HCT116 (cell line): ENCODE data around the gene HOXB3. TPM values are rescaled to one million over a fixed set of nuclear protein-coding genes. Genes with fewer than 3 reads are reported as not detected.

ENCODE experiments used
- ATAC-seq: fragments of 200-7000 bp; cut with Tn5 transposase; 2 replicates; pipeline ENCODE4 v1.9.1; 2020; ENCODE audit warnings: mild to moderate bottlenecking, moderate library complexity
- BruUV-seq: library from RNA; stranded (reverse); fragments of 400-500 nt; replicated peaks from 2 replicates; lab custom pipeline; 2021; lab: Mats Ljungman, UMichigan
- CTCF ChIA-PET: fragments of 300-600 bp; sonication (Branson Sonifier 250); formaldehyde crosslinking; loops from one replicate; lab custom pipeline; 2021; ENCODE audit warnings: antibody characterized with exemption; lab: Charles Lee
- POLR2A ChIA-PET: fragments of 300-600, 350-600 bp; sonication (Branson Sonifier 250); formaldehyde crosslinking; loops from one replicate; lab custom pipeline; 2021; ENCODE audit warnings: antibody characterized with exemption; lab: Charles Lee
- RAD21 ChIA-PET, 2 experiments: fragments of 300-600 bp; sonication (Branson Sonifier 250); formaldehyde crosslinking; loops; one replicate each; lab custom pipeline; 2023; ENCODE audit warnings: low total read pairs in 2 of 2; ENCODE audit not compliant: uncharacterized antibody in 2 of 2, unreplicated experiment in 2 of 2, low non-redundant PET in 1 of 2; lab: Charles Lee
- DNase-seq: peaks from one replicate; pipeline ENCODE4 v3.0.0-alpha.2; 2010; ENCODE audit warnings: low read depth, low spot score
- H2AFZ ChIP-seq: fragments of 200-600 bp; shearing (Covaris generic), sonication (generic); 2 replicates; pipeline ENCODE4 v1.6.1; 2017; ENCODE audit warnings: low read depth, mixed run types, mixed read lengths, antibody characterized with exemption, low read length; ENCODE audit not compliant: poor library complexity, severe bottlenecking
- H3K27ac ChIP-seq: 2 replicates; pipeline ENCODE4 v1.5.1; 2012; ENCODE audit warnings: low read depth, low read length
- H3K27me3 ChIP-seq: fragments of 200-600 bp; sonication (generic); 2 replicates; pipeline ENCODE4 v1.6.1; 2016; ENCODE audit warnings: mixed run types, low read length, mixed read lengths; ENCODE audit not compliant: insufficient read depth
- H3K36me3 ChIP-seq, 2 experiments: fragments of 200-500 bp in 1 of 2; fragments of 200-600 bp in 1 of 2; sonication (Bioruptor generic) in 1 of 2; sonication (generic) in 1 of 2; 2 replicates each; pipeline versions ENCODE4 v1.5.1 to v1.6.1; 2014 to 2016; ENCODE audit warnings: low read length in 2 of 2, inconsistent platforms in 1 of 2, mixed read lengths in 1 of 2, mixed run types in 1 of 2; ENCODE audit not compliant: insufficient read depth in 2 of 2, control insufficient read depth in 1 of 2
- H3K4me1 ChIP-seq, 2 experiments: fragments of 200-600 bp in 1 of 2; sonication (generic) in 1 of 2; 2 replicates each; pipeline versions ENCODE4 v1.5.1 to v1.6.1; 2012 to 2017; ENCODE audit warnings: low read length in 2 of 2, inconsistent platforms in 1 of 2, mild to moderate bottlenecking in 1 of 2, mixed read lengths in 1 of 2, mixed run types in 1 of 2, moderate library complexity in 1 of 2; ENCODE audit not compliant: insufficient read depth in 2 of 2, control insufficient read depth in 1 of 2
- H3K4me2 ChIP-seq: fragments of 200-600 bp; sonication (generic); 2 replicates; pipeline ENCODE4 v1.6.1; 2017; ENCODE audit warnings: mixed run types, low read length, mixed read lengths
- H3K4me3 ChIP-seq, 2 experiments: fragments of 200-600 bp in 1 of 2; sonication (generic) in 1 of 2; replicated peaks in 1 of 2; 2 replicates each; pipeline ENCODE4 v1.5.1; 2011 to 2016; ENCODE audit warnings: low read length in 2 of 2, control low read depth in 1 of 2, low read depth in 1 of 2, mild to moderate bottlenecking in 1 of 2, mixed read lengths in 1 of 2, mixed run types in 1 of 2
- H3K79me2 ChIP-seq: fragments of 200-600 bp; sonication (generic); 2 replicates; pipeline ENCODE4 v1.6.1; 2017; ENCODE audit warnings: mild to moderate bottlenecking, mixed run types, low read length, moderate library complexity, mixed read lengths; ENCODE audit not compliant: insufficient read depth
- H3K9ac ChIP-seq: fragments of 200-600 bp; sonication (generic); 2 replicates; pipeline ENCODE4 v1.6.1; 2016; ENCODE audit warnings: low read length, mixed read lengths
- H3K9me2 ChIP-seq: fragments of 200-600 bp; sonication (generic), shearing (Covaris generic); 2 replicates; pipeline ENCODE4 v1.6.1; 2017; ENCODE audit warnings: mixed run types, mild to moderate bottlenecking, moderate library complexity; ENCODE audit not compliant: insufficient read depth
- H3K9me3 ChIP-seq, 2 experiments: fragments of 200-500 bp in 1 of 2; fragments of 200-600 bp in 1 of 2; sonication (Bioruptor generic) in 1 of 2; sonication (generic) in 1 of 2; 2 replicates each; pipeline ENCODE4 v1.6.1; 2014 to 2017; ENCODE audit warnings: low read length in 2 of 2, mixed read lengths in 2 of 2, inconsistent platforms in 1 of 2, low read depth in 1 of 2, mild to moderate bottlenecking in 1 of 2, mixed run types in 1 of 2, moderate library complexity in 1 of 2; ENCODE audit not compliant: control insufficient read depth in 1 of 2, insufficient read depth in 1 of 2
- H4K20me1 ChIP-seq: fragments of 200-600 bp; sonication (generic), shearing (Covaris generic); 2 replicates; pipeline ENCODE4 v1.6.1; 2017; ENCODE audit warnings: mixed run types, mild to moderate bottlenecking, moderate library complexity; ENCODE audit not compliant: insufficient read depth
- CEBPB ChIP-seq: IDR thresholded peaks from 2 replicates; pipeline ENCODE4 v1.6.1; 2012; ENCODE audit warnings: low read depth
- ELF1 ChIP-seq: IDR thresholded peaks from 2 replicates; pipeline ENCODE4 v1.6.1; 2012; ENCODE audit warnings: low read depth, borderline replicate concordance
- EZH2 ChIP-seq: fragments of 200-600 bp; sonication (generic); IDR thresholded peaks from 2 replicates; pipeline ENCODE4 v1.6.1; 2017; ENCODE audit warnings: antibody characterized with exemption, mixed run types
- FOSL1 ChIP-seq: IDR thresholded peaks from 2 replicates; pipeline ENCODE4 v1.6.1; 2012; ENCODE audit warnings: low read depth
- JUND ChIP-seq: IDR thresholded peaks from 2 replicates; pipeline ENCODE4 v1.6.1; 2012
- MAX ChIP-seq: IDR thresholded peaks from 2 replicates; pipeline ENCODE4 v1.6.1; 2012
- REST ChIP-seq: IDR thresholded peaks from 2 replicates; pipeline ENCODE4 v1.6.1; 2012; ENCODE audit warnings: low read depth
- SP1 ChIP-seq: IDR thresholded peaks from 2 replicates; pipeline ENCODE4 v1.6.1; 2012; ENCODE audit warnings: low read depth
- SRF ChIP-seq: IDR thresholded peaks from 2 replicates; pipeline ENCODE4 v1.6.1; 2012; ENCODE audit warnings: low read depth
- YY1 ChIP-seq: IDR thresholded peaks from 2 replicates; pipeline ENCODE4 v1.6.1; 2011; ENCODE audit warnings: low read length, low read depth, moderate library complexity, mild to moderate bottlenecking; ENCODE audit not compliant: insufficient replicate concordance; ENCODE audit errors: extremely low read depth
- intact Hi-C: fragments of 100-400 bp; cut with micrococcal nuclease; formaldehyde crosslinking; loops from 2 replicates; pipeline ENCODE4 v1.10.0; 2022
- total RNA-seq: library from RNA; stranded (reverse); gene quantifications from one replicate; pipeline ENCODE4 v1.2.1, GENCODE V29; 2021; ENCODE audit not compliant: unreplicated experiment
- TF ChIP-seq, protein P1 (sequence below), 3 experiments: fragments of 200-600 bp in 1 of 3; sonication (generic) in 1 of 3; IDR thresholded peaks in 2 of 3; conservative IDR thresholded peaks in 1 of 3; 2 replicates each; pipeline ENCODE4 v1.5.1; 2012 to 2017; ENCODE audit warnings: low read depth in 2 of 3, low read length in 2 of 3, antibody characterized with exemption in 1 of 3, borderline replicate concordance in 1 of 3, control low read depth in 1 of 3, mild to moderate bottlenecking in 1 of 3, mixed read lengths in 1 of 3, mixed run types in 1 of 3, moderate library complexity in 1 of 3; ENCODE audit not compliant: insufficient read depth in 1 of 3
- TF ChIP-seq, protein P2 (sequence below): IDR thresholded peaks from 2 replicates; pipeline ENCODE4 v1.6.1; 2011; ENCODE audit warnings: mild to moderate bottlenecking, low read length, moderate library complexity; ENCODE audit not compliant: insufficient replicate concordance; ENCODE audit errors: extremely low read depth

Gene HOXB3
- total RNA-seq, 1 experiment from 2014 or later, result 19.8 TPM

DNA sequence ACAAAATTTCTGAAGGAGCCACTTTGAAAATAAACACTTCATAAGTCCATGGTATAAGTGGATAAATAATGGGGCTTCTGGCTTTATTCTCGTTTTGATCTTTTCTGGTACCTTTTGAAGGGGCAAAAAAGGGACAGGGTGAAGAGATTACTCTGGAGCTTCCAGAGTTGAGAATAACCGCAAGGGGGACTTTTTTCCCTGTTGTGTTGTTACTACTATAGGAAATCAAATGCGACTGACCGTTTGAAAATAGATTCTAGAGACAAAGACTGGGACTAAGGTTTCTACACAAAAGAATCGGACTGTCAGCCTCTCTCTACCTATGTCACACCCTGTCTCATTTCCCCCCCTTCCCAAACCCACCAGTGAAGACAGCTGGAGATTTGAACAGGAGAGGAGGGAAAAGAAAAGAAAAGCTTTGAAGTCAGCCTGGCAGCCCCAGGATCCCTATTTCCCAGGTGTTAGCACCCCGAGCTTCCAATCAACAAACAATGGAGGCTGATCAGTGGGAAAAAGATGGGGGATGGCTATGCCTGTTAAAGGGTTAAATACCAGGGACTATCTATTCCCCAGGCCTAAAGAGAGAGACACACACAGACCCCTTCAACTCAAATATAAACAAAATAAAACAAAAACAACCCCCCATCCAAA, 20.2 kb downstream of the HOXB3 start:
- no peak overlapping the region for H2AFZ ChIP-seq
- DNase-seq (no peak), ATAC-seq (no peak)
- no peaks in the 10 kb centered on the region; a peak in 1 of 4 replicates for H3K36me3 ChIP-seq
- peaks cover 70% of the 10 kb centered on the region for H3K79me2 ChIP-seq
- H3K9me2 ChIP-seq, result no peaks in the 10 kb centered on the region
- no peak overlapping the region for H3K27ac ChIP-seq
- no peaks in the 10 kb centered on the region for H3K27me3 ChIP-seq
- no peaks in the 10 kb centered on the region for H3K4me1 ChIP-seq
- no peak overlapping the region for H3K4me3 ChIP-seq
- no peaks in the 10 kb centered on the region for H3K9me3 ChIP-seq
- no peak for TF ChIP-seq FOSL1
- TF ChIP-seq, all 23 proteins: peak for 0
- Histone ChIP-seq H3K4me2 (no peak overlapping the region), H3K9ac (no peak overlapping the region), H4K20me1 (no peaks in the 10 kb centered on the region)
- BruUV-seq, result no TSS peak
- ChIA-PET POLR2A (no interaction called here), CTCF (no interaction called here), RAD21 (no interaction called here)
- intact Hi-C loops, result no loop called here

DNA sequence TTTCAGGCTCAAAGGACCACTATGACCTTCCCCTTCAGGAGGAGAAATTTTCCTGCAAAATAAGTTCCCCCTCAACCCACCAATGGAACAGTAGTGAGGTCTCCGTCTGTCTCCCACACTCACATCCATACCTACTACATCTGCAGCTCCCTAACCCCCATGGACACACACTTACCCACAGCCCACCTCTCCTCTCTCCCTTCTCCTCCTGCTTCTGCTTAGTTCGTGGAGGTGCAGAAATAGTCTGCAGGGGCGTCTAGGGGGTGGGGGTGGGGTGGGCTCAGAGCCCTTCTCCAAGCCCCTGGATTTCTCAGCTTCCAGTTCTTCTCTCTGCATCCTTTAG, 20.8 kb downstream of the HOXB3 start:
- ATAC-seq (no peak), DNase-seq (no peak)
- no peaks in the 10 kb centered on the region for H3K9me3 ChIP-seq
- H4K20me1 ChIP-seq, result no peaks in the 10 kb centered on the region
- H3K4me3 ChIP-seq, result no peak overlapping the region
- POLR2A ChIA-PET, result no interaction called here
- intact Hi-C loops, result no loop called here
- no TSS peak for BruUV-seq
- peaks cover 65% of the 10 kb centered on the region for H3K79me2 ChIP-seq
- H3K4me2 ChIP-seq, result no peak overlapping the region
- H3K4me1 ChIP-seq, result no peaks in the 10 kb centered on the region
- CTCF ChIA-PET, result no interaction called here
- RAD21 ChIA-PET, result no interaction called here
- no peak overlapping the region for H3K27ac ChIP-seq
- H3K36me3 ChIP-seq, result no peaks in the 10 kb centered on the region; a peak in 1 of 4 replicates
- no peaks in the 10 kb centered on the region for H3K27me3 ChIP-seq
- no peak overlapping the region for H2AFZ ChIP-seq
- no peak overlapping the region for H3K9ac ChIP-seq
- H3K9me2 ChIP-seq, result no peaks in the 10 kb centered on the region
- no peak for TF ChIP-seq ELF1
- no peak for TF ChIP-seq YY1
- no peak for TF ChIP-seq REST
- TF ChIP-seq EZH2, result no peak
- no peak for TF ChIP-seq FOSL1
- TF ChIP-seq SP1, result no peak
- TF ChIP-seq MAX, result no peak
- TF ChIP-seq, protein P1, sequence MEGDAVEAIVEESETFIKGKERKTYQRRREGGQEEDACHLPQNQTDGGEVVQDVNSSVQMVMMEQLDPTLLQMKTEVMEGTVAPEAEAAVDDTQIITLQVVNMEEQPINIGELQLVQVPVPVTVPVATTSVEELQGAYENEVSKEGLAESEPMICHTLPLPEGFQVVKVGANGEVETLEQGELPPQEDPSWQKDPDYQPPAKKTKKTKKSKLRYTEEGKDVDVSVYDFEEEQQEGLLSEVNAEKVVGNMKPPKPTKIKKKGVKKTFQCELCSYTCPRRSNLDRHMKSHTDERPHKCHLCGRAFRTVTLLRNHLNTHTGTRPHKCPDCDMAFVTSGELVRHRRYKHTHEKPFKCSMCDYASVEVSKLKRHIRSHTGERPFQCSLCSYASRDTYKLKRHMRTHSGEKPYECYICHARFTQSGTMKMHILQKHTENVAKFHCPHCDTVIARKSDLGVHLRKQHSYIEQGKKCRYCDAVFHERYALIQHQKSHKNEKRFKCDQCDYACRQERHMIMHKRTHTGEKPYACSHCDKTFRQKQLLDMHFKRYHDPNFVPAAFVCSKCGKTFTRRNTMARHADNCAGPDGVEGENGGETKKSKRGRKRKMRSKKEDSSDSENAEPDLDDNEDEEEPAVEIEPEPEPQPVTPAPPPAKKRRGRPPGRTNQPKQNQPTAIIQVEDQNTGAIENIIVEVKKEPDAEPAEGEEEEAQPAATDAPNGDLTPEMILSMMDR (IDR thresholded peaks at IDR 0.05 in 2 of 3, conservative IDR thresholded peaks at IDR 0.05 in 1 of 3; ENCODE audit: borderline replicate concordance in 1 of 3, insufficient read depth in 1 of 3, low read depth in 2 of 3, low read length in 2 of 3), result no peak
- TF ChIP-seq SRF, result no peak
- TF ChIP-seq CEBPB, result no peak
- no peak for TF ChIP-seq JUND
- TF ChIP-seq, protein P2, sequence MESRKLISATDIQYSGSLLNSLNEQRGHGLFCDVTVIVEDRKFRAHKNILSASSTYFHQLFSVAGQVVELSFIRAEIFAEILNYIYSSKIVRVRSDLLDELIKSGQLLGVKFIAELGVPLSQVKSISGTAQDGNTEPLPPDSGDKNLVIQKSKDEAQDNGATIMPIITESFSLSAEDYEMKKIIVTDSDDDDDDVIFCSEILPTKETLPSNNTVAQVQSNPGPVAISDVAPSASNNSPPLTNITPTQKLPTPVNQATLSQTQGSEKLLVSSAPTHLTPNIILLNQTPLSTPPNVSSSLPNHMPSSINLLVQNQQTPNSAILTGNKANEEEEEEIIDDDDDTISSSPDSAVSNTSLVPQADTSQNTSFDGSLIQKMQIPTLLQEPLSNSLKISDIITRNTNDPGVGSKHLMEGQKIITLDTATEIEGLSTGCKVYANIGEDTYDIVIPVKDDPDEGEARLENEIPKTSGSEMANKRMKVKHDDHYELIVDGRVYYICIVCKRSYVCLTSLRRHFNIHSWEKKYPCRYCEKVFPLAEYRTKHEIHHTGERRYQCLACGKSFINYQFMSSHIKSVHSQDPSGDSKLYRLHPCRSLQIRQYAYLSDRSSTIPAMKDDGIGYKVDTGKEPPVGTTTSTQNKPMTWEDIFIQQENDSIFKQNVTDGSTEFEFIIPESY, result no peak
